ENCODE results near the gene OR51Q1.

OR51Q1 gene

GRCh38 chr11:5421811-5422210, at the start of gene OR51Q1:
Gene OR51Q1 (plus strand): TSS chr11:5422111. CDS start chr11:5422201, 90 bp downstream.
- DNase-seq: no peak

- DNase-seq: peak; percentile 53
Observed at GRCh38 chr11:5380740-5381342, 41.1 kb upstream of the OR51Q1 start.

GRCh38 chr11:5383576-5383975, 38.3 kb upstream of the OR51Q1 start, which contains the start of gene OR51M1:
Gene OR51M1 (plus strand): TSS chr11:5383812. CDS start chr11:5389399, 5,587 bp downstream.
- DNase-seq: no peak

GRCh38 chr11:5384335-5384734, 37.6 kb upstream of the OR51Q1 start:
- DNase-seq: no peak

- no peak for DNase-seq
Observed at GRCh38 chr11:5390210-5390609, 31.7 kb upstream of the OR51Q1 start.

- DNase-seq: no peak
Observed at GRCh38 chr11:5394091-5394490, 27.8 kb upstream of the OR51Q1 start.

GRCh38 chr11:5398936-5399335, 23.0 kb upstream of the OR51Q1 start:
- no peak for DNase-seq

GRCh38 chr11:5405173-5405572, 16.7 kb upstream of the OR51Q1 start:
- no peak for DNase-seq

- DNase-seq: no peak
Observed at GRCh38 chr11:5420993-5421392, 918 bp upstream of the OR51Q1 start.

- DNase-seq: no peak
Observed at GRCh38 chr11:5423131-5423530, 1.2 kb downstream of the OR51Q1 start.

- no peak for DNase-seq
Observed at GRCh38 chr11:5441414-5441813, 19.5 kb downstream of the OR51Q1 start, which contains the start of gene OR51I1. Gene OR51I1 (minus strand): TSS chr11:5441514. CDS start chr11:5441514, 0 bp downstream.

GRCh38 chr11:5443835-5444393, 22.0 kb downstream of the OR51Q1 start:
- no peak for DNase-seq

GRCh38 chr11:5449023-5449422, 27.1 kb downstream of the OR51Q1 start, which contains the start of gene OR51I2:
Gene OR51I2 (plus strand): TSS chr11:5449323. CDS start chr11:5453489, 4,166 bp downstream.
- DNase-seq: no peak

- no peak for DNase-seq
Observed at GRCh38 chr11:5449432-5449831, 27.5 kb downstream of the OR51Q1 start.

- no peak for DNase-seq
Observed at GRCh38 chr11:5460983-5461621, 39.2 kb downstream of the OR51Q1 start.

- no peak for DNase-seq
Observed at GRCh38 chr11:5467527-5467926, 45.6 kb downstream of the OR51Q1 start.

All from activated CD4-positive, alpha-beta T cell treated with anti-CD3 and anti-CD28 coated beads, Interleukin-10, Interleukin-2, amounts not matched to agents 100 ng/mL and 50 ng/mL, durations not matched to agents 16 hours and 8 hours (primary cell).